Measurements from ENCODE around the gene CARD11.

DNA sequence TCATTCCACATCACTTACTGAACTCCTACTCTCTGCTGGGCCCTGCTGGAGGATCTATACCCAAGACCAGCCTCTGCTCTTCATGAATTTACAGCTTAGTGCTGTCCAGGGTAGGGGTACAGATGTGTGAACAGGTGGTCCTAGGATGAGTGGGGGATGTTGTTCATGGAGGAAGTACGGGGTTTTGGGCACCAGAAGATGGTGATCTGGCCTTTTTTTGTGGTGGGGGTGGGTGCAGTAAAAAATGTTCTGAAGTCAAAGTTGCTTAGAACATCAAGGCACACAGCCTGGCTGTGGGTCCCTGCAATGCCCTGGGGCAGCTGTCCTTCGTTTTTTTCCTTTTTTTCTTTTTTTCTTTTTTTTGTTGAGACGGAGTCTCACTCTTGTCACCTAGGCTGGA lies 165.4 kb downstream of the CARD11 start:
- TF ChIP-seq POLR2AphosphoS5 (IDR thresholded peaks at IDR 0.05; ENCODE audit: low read depth, low read length) (no peak), TCF7L2 (IDR thresholded peaks at IDR 0.05; ENCODE audit: low read depth, low read length) (no peak), SIN3A (IDR thresholded peaks at IDR 0.05; ENCODE audit: borderline replicate concordance, insufficient read depth, low read depth, low read length) (no peak)
- TF ChIP-seq, protein P1, sequence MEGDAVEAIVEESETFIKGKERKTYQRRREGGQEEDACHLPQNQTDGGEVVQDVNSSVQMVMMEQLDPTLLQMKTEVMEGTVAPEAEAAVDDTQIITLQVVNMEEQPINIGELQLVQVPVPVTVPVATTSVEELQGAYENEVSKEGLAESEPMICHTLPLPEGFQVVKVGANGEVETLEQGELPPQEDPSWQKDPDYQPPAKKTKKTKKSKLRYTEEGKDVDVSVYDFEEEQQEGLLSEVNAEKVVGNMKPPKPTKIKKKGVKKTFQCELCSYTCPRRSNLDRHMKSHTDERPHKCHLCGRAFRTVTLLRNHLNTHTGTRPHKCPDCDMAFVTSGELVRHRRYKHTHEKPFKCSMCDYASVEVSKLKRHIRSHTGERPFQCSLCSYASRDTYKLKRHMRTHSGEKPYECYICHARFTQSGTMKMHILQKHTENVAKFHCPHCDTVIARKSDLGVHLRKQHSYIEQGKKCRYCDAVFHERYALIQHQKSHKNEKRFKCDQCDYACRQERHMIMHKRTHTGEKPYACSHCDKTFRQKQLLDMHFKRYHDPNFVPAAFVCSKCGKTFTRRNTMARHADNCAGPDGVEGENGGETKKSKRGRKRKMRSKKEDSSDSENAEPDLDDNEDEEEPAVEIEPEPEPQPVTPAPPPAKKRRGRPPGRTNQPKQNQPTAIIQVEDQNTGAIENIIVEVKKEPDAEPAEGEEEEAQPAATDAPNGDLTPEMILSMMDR (IDR thresholded peaks at IDR 0.05) = no peak
- TF ChIP-seq, protein P2, sequence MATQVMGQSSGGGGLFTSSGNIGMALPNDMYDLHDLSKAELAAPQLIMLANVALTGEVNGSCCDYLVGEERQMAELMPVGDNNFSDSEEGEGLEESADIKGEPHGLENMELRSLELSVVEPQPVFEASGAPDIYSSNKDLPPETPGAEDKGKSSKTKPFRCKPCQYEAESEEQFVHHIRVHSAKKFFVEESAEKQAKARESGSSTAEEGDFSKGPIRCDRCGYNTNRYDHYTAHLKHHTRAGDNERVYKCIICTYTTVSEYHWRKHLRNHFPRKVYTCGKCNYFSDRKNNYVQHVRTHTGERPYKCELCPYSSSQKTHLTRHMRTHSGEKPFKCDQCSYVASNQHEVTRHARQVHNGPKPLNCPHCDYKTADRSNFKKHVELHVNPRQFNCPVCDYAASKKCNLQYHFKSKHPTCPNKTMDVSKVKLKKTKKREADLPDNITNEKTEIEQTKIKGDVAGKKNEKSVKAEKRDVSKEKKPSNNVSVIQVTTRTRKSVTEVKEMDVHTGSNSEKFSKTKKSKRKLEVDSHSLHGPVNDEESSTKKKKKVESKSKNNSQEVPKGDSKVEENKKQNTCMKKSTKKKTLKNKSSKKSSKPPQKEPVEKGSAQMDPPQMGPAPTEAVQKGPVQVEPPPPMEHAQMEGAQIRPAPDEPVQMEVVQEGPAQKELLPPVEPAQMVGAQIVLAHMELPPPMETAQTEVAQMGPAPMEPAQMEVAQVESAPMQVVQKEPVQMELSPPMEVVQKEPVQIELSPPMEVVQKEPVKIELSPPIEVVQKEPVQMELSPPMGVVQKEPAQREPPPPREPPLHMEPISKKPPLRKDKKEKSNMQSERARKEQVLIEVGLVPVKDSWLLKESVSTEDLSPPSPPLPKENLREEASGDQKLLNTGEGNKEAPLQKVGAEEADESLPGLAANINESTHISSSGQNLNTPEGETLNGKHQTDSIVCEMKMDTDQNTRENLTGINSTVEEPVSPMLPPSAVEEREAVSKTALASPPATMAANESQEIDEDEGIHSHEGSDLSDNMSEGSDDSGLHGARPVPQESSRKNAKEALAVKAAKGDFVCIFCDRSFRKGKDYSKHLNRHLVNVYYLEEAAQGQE (IDR thresholded peaks at IDR 0.05; ENCODE audit: insufficient read depth in 1 of 2, low read depth in 2 of 2, low read length in 1 of 2) = no peak
